Adipose tissue (tissue), 3 donors: ENCODE data around the gene GLOD5. TPM values are rescaled to one million over a fixed set of nuclear protein-coding genes. Genes with fewer than 3 reads are reported as not detected.

Experiments used
- H3K27ac ChIP-seq: one replicate; pipeline ENCODE4 v1.5.1; 2013; ENCODE audit warnings: low read depth, low read length
- WGBS, 3 donors: extraction: QIAGEN DNeasy Blood & Tissue Kit; methylation state at CpG; one replicate each; pipeline ENCODE4 v1.1.7; 2013; 5-methylcytosine and 5-hydroxymethylcytosine counted together
- polyA plus RNA-seq, 3 donors: library from polyadenylated mRNA; stranded (reverse); fragments of 200-250 nt; gene quantifications; one replicate each; pipeline ENCODE4 v1.2.3, GENCODE V29; 2013
- donor health status: healthy with polysubstance abuse.
- donor health status: Bipolar disorder and iron deficiency.
- donor health status: healthy.

The GLOD5 gene
- under 1 TPM in 1 of 3 donors, not detected in 2; 0.22 TPM for polyA plus RNA-seq

- WGBS, 3 donors: 30 to 53% (median 52%) methylated on average over 10 to 12 of the region's 12 CpGs
- H3K27ac ChIP-seq: no peak within 1 kb of the TSS
Measured at GRCh38 chrX:48761674-48762471, at the start of gene GLOD5. GLOD5 (plus strand) TSS chrX:48761747; CDS start chrX:48761791, 44 bp downstream.

GRCh38 chrX:48711929-48712505 is 49.5 kb upstream of the GLOD5 start:
- 70 to 85% (median 72%) methylated on average over 7 of the region's 7 CpGs for WGBS, 3 donors
- H3K27ac ChIP-seq: no peak overlapping the region

GRCh38 chrX:48713847-48714246 is 47.7 kb upstream of the GLOD5 start:
- H3K27ac ChIP-seq: no peak overlapping the region
- 81 to 86% (median 85%) methylated on average over 2 of the region's 2 CpGs for WGBS, 3 donors

- no peak overlapping the region for H3K27ac ChIP-seq
- WGBS, 3 donors: 53 to 59% (median 58%) methylated on average over 5 of the region's 5 CpGs
Measured at GRCh38 chrX:48714573-48714972, 47.0 kb upstream of the GLOD5 start.

GRCh38 chrX:48715072-48715471 is 46.5 kb upstream of the GLOD5 start:
- WGBS, 3 donors: 62 to 70% (median 63%) methylated on average over 2 of the region's 2 CpGs
- H3K27ac ChIP-seq: no peak overlapping the region

- 69 to 75% (median 73%) methylated on average over 4 of the region's 4 CpGs for WGBS, 3 donors
- H3K27ac ChIP-seq: no peak overlapping the region
Measured at GRCh38 chrX:48715876-48716502, 45.6 kb upstream of the GLOD5 start.

GRCh38 chrX:48719958-48720357 is 41.6 kb upstream of the GLOD5 start:
- no peak overlapping the region for H3K27ac ChIP-seq
- WGBS, 3 donors: 64 to 83% (median 70%) methylated on average over 2 of the region's 2 CpGs

- H3K27ac ChIP-seq: no peak overlapping the region
- 58 to 88% (median 79%) methylated on average over 4 of the region's 4 CpGs for WGBS, 3 donors
Measured at GRCh38 chrX:48720577-48721250, 40.8 kb upstream of the GLOD5 start.

GRCh38 chrX:48721916-48722315 is 39.6 kb upstream of the GLOD5 start:
- no peak overlapping the region for H3K27ac ChIP-seq

- H3K27ac ChIP-seq: no peak overlapping the region
- WGBS, 3 donors: 75 to 94% (median 89%) methylated on average over 2 of the region's 2 CpGs
Measured at GRCh38 chrX:48726596-48726995, 35.0 kb upstream of the GLOD5 start.

GRCh38 chrX:48728653-48729052 is 32.9 kb upstream of the GLOD5 start:
- H3K27ac ChIP-seq: no peak overlapping the region

GRCh38 chrX:48736303-48736702 is 25.2 kb upstream of the GLOD5 start:
- no peak overlapping the region for H3K27ac ChIP-seq
- 80 to 100% (median 82%) methylated on average over 1 of the region's 1 CpG for WGBS, 3 donors

- H3K27ac ChIP-seq: no peak overlapping the region
- WGBS, 3 donors: 3 to 44% (median 6%) methylated on average over 10 of the region's 10 CpGs
Measured at GRCh38 chrX:48736878-48737212, 24.7 kb upstream of the GLOD5 start.

- 1 to 31% (median 1%) methylated on average over 41 to 48 of the region's 48 CpGs for WGBS, 3 donors
- peak overlapping the region; percentile 75 for H3K27ac ChIP-seq
Measured at GRCh38 chrX:48737213-48737938, 24.2 kb upstream of the GLOD5 start.

- WGBS, 3 donors: 39 to 49% (median 48%) methylated on average over 7 of the region's 7 CpGs
- no peak overlapping the region for H3K27ac ChIP-seq
Measured at GRCh38 chrX:48737940-48738339, 23.6 kb upstream of the GLOD5 start.

GRCh38 chrX:48741834-48742233 is 19.7 kb upstream of the GLOD5 start:
- H3K27ac ChIP-seq: no peak overlapping the region
- WGBS, 3 donors: 93 to 94% (median 93%) methylated on average over 7 to 8 of the region's 8 CpGs

GRCh38 chrX:48745222-48745621 is 16.3 kb upstream of the GLOD5 start:
- 82 to 90% (median 89%) methylated on average over 4 of the region's 4 CpGs for WGBS, 3 donors
- no peak overlapping the region for H3K27ac ChIP-seq

GRCh38 chrX:48747415-48748016 is 14.0 kb upstream of the GLOD5 start:
- H3K27ac ChIP-seq: no peak overlapping the region
- WGBS, 3 donors: 69 to 76% (median 69%) methylated on average over 8 of the region's 8 CpGs
